ENCODE measurements around the gene APOL5.

The APOL5 gene

GRCh38 chr22:35746248-35746647, 28.6 kb downstream of the APOL5 start:
- DNase-seq, result no peak

- DNase-seq, result no peak
Measured at GRCh38 chr22:35746946-35747703, 29.5 kb downstream of the APOL5 start.

GRCh38 chr22:35749808-35750207, 32.1 kb downstream of the APOL5 start:
- no peak for DNase-seq

- no peak for DNase-seq
Measured at GRCh38 chr22:35752006-35752862, 34.6 kb downstream of the APOL5 start.

GRCh38 chr22:35752863-35753189, 35.2 kb downstream of the APOL5 start:
- no peak for DNase-seq

GRCh38 chr22:35754761-35755160, 37.1 kb downstream of the APOL5 start:
- no peak for DNase-seq

- no peak for DNase-seq
Measured at GRCh38 chr22:35756722-35757121, 39.0 kb downstream of the APOL5 start.

GRCh38 chr22:35758394-35758793, 40.7 kb downstream of the APOL5 start:
- no peak for DNase-seq

- no peak for DNase-seq
Measured at GRCh38 chr22:35761037-35761436, 43.4 kb downstream of the APOL5 start.

GRCh38 chr22:35766654-35767580, 49.2 kb downstream of the APOL5 start:
- no peak for DNase-seq

- DNase-seq, result no peak
Measured at GRCh38 chr22:35769974-35770373, 52.3 kb downstream of the APOL5 start.

GRCh38 chr22:35775339-35775738, 57.7 kb downstream of the APOL5 start:
- no peak for DNase-seq

GRCh38 chr22:35777335-35777975, 59.8 kb downstream of the APOL5 start:
- no peak for DNase-seq

Measured in activated naive CD4-positive, alpha-beta T cell treated with anti-CD3 and anti-CD28 coated beads, Interleukin-2, amount 50 U/mL, for 16 hours (primary cell).